ENCODE results near the gene CLIP4.
"Not testable (repeated sequence)": the region's sequence is repeated elsewhere in the genome, so short reads cannot be mapped to it uniquely, and the experiment has no call there.

The CLIP4 gene

GRCh38 chr2:29114946-29115609 is at the start of gene CLIP4:
Gene CLIP4, plus strand, starts transcription at chr2:29115415. Its CDS starts 5,974 bp downstream, at chr2:29121389.
- FAIRE-seq = no peak

- FAIRE-seq = no peak
Measured at GRCh38 chr2:29066271-29066860, 48.8 kb upstream of the CLIP4 start.

- no peak for FAIRE-seq
Measured at GRCh38 chr2:29066997-29067605, 48.1 kb upstream of the CLIP4 start.

GRCh38 chr2:29068513-29068912 is 46.7 kb upstream of the CLIP4 start:
- FAIRE-seq = no peak

GRCh38 chr2:29070526-29070925 is 44.7 kb upstream of the CLIP4 start:
- no peak for FAIRE-seq

- no peak for FAIRE-seq
Measured at GRCh38 chr2:29071032-29071975, 43.9 kb upstream of the CLIP4 start.

- no peak for FAIRE-seq
Measured at GRCh38 chr2:29072251-29072650, 43.0 kb upstream of the CLIP4 start.

- no peak for FAIRE-seq
Measured at GRCh38 chr2:29072971-29073725, 42.1 kb upstream of the CLIP4 start.

GRCh38 chr2:29073933-29074332 is 41.3 kb upstream of the CLIP4 start:
- FAIRE-seq = no peak

GRCh38 chr2:29074411-29074810 is 40.8 kb upstream of the CLIP4 start, which contains the start of gene PCARE:
Gene PCARE, minus strand, starts transcription at chr2:29074523. Its CDS starts 262 bp downstream, at chr2:29074261.
- no peak for FAIRE-seq

GRCh38 chr2:29075894-29076705 is 39.1 kb upstream of the CLIP4 start:
- FAIRE-seq = no peak

- FAIRE-seq = no peak
Measured at GRCh38 chr2:29079887-29080286, 35.3 kb upstream of the CLIP4 start.

GRCh38 chr2:29080886-29081743 is 34.1 kb upstream of the CLIP4 start:
- FAIRE-seq = no peak

- FAIRE-seq = no peak
Measured at GRCh38 chr2:29082804-29083495, 32.3 kb upstream of the CLIP4 start.

GRCh38 chr2:29084554-29084953 is 30.7 kb upstream of the CLIP4 start:
- no peak for FAIRE-seq

- FAIRE-seq = not testable (repeated sequence)
Measured at GRCh38 chr2:29090311-29090710, 24.9 kb upstream of the CLIP4 start.

- FAIRE-seq = no peak
Measured at GRCh38 chr2:29096969-29097368, 18.2 kb upstream of the CLIP4 start.

GRCh38 chr2:29097569-29097968 is 17.6 kb upstream of the CLIP4 start:
- no peak for FAIRE-seq

- FAIRE-seq = no peak
Measured at GRCh38 chr2:29100564-29100963, 14.7 kb upstream of the CLIP4 start.

GRCh38 chr2:29104688-29105087 is 10.5 kb upstream of the CLIP4 start:
- FAIRE-seq = no peak
